HG03442 (cell line): Measurements from ENCODE around the gene C1orf115.
"Not testable (repeated sequence)": the region's sequence is repeated elsewhere in the genome, so short reads cannot be mapped to it uniquely, and the experiment has no call there.

ENCODE experiments used
- ATAC-seq: cut with Tn5 transposase; IDR thresholded peaks from one replicate; pipeline ENCODE4 v1.9.1; 2021; ENCODE audit warnings: mild to moderate bottlenecking, moderate library complexity; ENCODE audit not compliant: unreplicated experiment

Gene C1orf115

GRCh38 chr1:220717800-220718640, 27.9 kb downstream of the C1orf115 start:
- ATAC-seq = peak; percentile 73

GRCh38 chr1:220721266-220721665, 31.1 kb downstream of the C1orf115 start:
- ATAC-seq = not testable (repeated sequence)

- peak; percentile 67 for ATAC-seq
Measured at GRCh38 chr1:220726634-220727033, 36.5 kb downstream of the C1orf115 start.

GRCh38 chr1:220727519-220727918, 37.4 kb downstream of the C1orf115 start:
- ATAC-seq = no peak

GRCh38 chr1:220730486-220730885, 40.3 kb downstream of the C1orf115 start:
- ATAC-seq = no peak

GRCh38 chr1:220732137-220732536, 42.0 kb downstream of the C1orf115 start:
- no peak for ATAC-seq

GRCh38 chr1:220732621-220733020, 42.5 kb downstream of the C1orf115 start:
- peak; percentile 28 for ATAC-seq

- peak; percentile 90 for ATAC-seq
Measured at GRCh38 chr1:220733086-220733601, 43.0 kb downstream of the C1orf115 start.

GRCh38 chr1:220734571-220735326, 44.6 kb downstream of the C1orf115 start:
- ATAC-seq = no peak

- ATAC-seq = not testable (repeated sequence)
Measured at GRCh38 chr1:220736283-220736682, 46.1 kb downstream of the C1orf115 start.

GRCh38 chr1:220741349-220741748, 51.2 kb downstream of the C1orf115 start:
- ATAC-seq = no peak

GRCh38 chr1:220741825-220742224, 51.7 kb downstream of the C1orf115 start:
- no peak for ATAC-seq

- ATAC-seq = no peak
Measured at GRCh38 chr1:220742520-220742919, 52.4 kb downstream of the C1orf115 start.

GRCh38 chr1:220746851-220747250, 56.7 kb downstream of the C1orf115 start:
- ATAC-seq = no peak

- peak; percentile 14 for ATAC-seq
Measured at GRCh38 chr1:220747437-220748088, 57.4 kb downstream of the C1orf115 start.

GRCh38 chr1:220748089-220748934, 58.1 kb downstream of the C1orf115 start, which contains the start of gene MTARC2:
Gene MTARC2 (plus strand): TSS chr1:220748322. CDS start chr1:220748532, 210 bp downstream.
- ATAC-seq = peak; percentile 98
